Lower leg skin (tissue), 4 donors: Measurements from ENCODE around the gene SNX3. TPM values are rescaled to one million over a fixed set of nuclear protein-coding genes. Genes with fewer than 3 reads are reported as not detected.

Experiments used
- DNase-seq, 2 donors: peaks; one replicate each; pipeline ENCODE4 v3.0.0-alpha.2; 2019; ENCODE audit warnings: low spot score in 2 of 2
- H3K4me3 ChIP-seq: fragments of 200-600 bp; sonication (generic); 2 replicates; pipeline ENCODE4 v1.5.1; 2017; ENCODE audit warnings: mild to moderate bottlenecking, low read depth; ENCODE audit not compliant: poor library complexity, severe bottlenecking
- CTCF ChIP-seq, 3 donors: fragments of 450-650 bp; IDR thresholded peaks; one replicate each; pipeline ENCODE4 v1.5.1; 2016; ENCODE audit warnings: antibody characterized with exemption in 3 of 3, mild to moderate bottlenecking in 3 of 3, moderate library complexity in 2 of 3
- POLR2A ChIP-seq, 2 donors: fragments of 450-650 bp; IDR thresholded peaks; one replicate each; pipeline ENCODE4 v1.6.1; 2016 to 2017; ENCODE audit warnings: antibody characterized with exemption in 2 of 2, mild to moderate bottlenecking in 1 of 2, moderate library complexity in 1 of 2
- WGBS, 2 donors: methylation state at CpG; one replicate each; pipeline ENCODE4 v1.1.5; 2018; 5-methylcytosine and 5-hydroxymethylcytosine counted together
- intact Hi-C: fragments of 100-400 bp; cut with DNase I; formaldehyde crosslinking; loops from one replicate; pipeline ENCODE4 v1.15.0; 2023; ENCODE audit warnings: low total_unique reads
- total RNA-seq, 4 donors: library from RNA; depleted of rRNA; stranded (reverse); fragments of >200 nt; gene quantifications; one replicate each; pipeline ENCODE4 v1.1.0, GENCODE V29; 2016

SNX3 gene
- total RNA-seq, 4 donors from 2014 or later: 94.6 to 127 (median 100) TPM

GRCh38 chr6:108228416-108228815, 32.4 kb downstream of the SNX3 start:
- no peak overlapping the region for H3K4me3 ChIP-seq
- WGBS, 2 donors: 92 to 97% methylated on average over 8 of the region's 8 CpGs
- intact Hi-C loops: no loop called here
- DNase-seq: no peak
- no peak for TF ChIP-seq CTCF (IDR thresholded peaks at IDR 0.05)
- TF ChIP-seq POLR2A (IDR thresholded peaks at IDR 0.05): no peak

GRCh38 chr6:108227290-108227689, 33.5 kb downstream of the SNX3 start:
- WGBS, 2 donors: 91 to 97% methylated on average over 3 of the region's 3 CpGs
- no peak for TF ChIP-seq CTCF (IDR thresholded peaks at IDR 0.05)
- no peak for TF ChIP-seq POLR2A (IDR thresholded peaks at IDR 0.05)
- intact Hi-C loops: no loop called here
- DNase-seq: no peak
- H3K4me3 ChIP-seq: no peak overlapping the region

GRCh38 chr6:108222504-108222903, 38.3 kb downstream of the SNX3 start:
- no peak for DNase-seq
- intact Hi-C loops: no loop called here
- 61 to 62% methylated on average over 1 of the region's 1 CpG for WGBS, 2 donors
- no peak overlapping the region for H3K4me3 ChIP-seq
- TF ChIP-seq CTCF (IDR thresholded peaks at IDR 0.05) (no peak), POLR2A (IDR thresholded peaks at IDR 0.05) (no peak)

- 88 to 92% methylated on average over 2 of the region's 2 CpGs for WGBS, 2 donors
- H3K4me3 ChIP-seq: no peak overlapping the region
- DNase-seq: no peak
- intact Hi-C loops: no loop called here
- TF ChIP-seq CTCF (IDR thresholded peaks at IDR 0.05): no peak
- TF ChIP-seq POLR2A (IDR thresholded peaks at IDR 0.05): no peak
These were observed 38.8 kb downstream of the SNX3 start for GRCh38 chr6:108222064-108222463.

GRCh38 chr6:108211671-108212070, 49.2 kb downstream of the SNX3 start:
- no peak overlapping the region for H3K4me3 ChIP-seq
- intact Hi-C loops: no loop called here
- whole genome bisulfite sequencing, 2 donors: 73 to 79% methylated on average over 2 of the region's 2 CpGs
- no peak for DNase-seq
- TF ChIP-seq POLR2A (IDR thresholded peaks at IDR 0.05) (no peak), CTCF (IDR thresholded peaks at IDR 0.05) (no peak)

GRCh38 chr6:108210556-108210955, 50.3 kb downstream of the SNX3 start:
- 91 to 96% methylated on average over 2 of the region's 2 CpGs for WGBS, 2 donors
- no peak for DNase-seq
- intact Hi-C loops: no loop called here
- H3K4me3 ChIP-seq: no peak overlapping the region
- no peak for TF ChIP-seq CTCF (IDR thresholded peaks at IDR 0.05)
- no peak for TF ChIP-seq POLR2A (IDR thresholded peaks at IDR 0.05)
